Right atrium auricular region (tissue), 2 donors: ENCODE results near the gene UBE2S. TPM values are rescaled to one million over a fixed set of nuclear protein-coding genes. Genes with fewer than 3 reads are reported as not detected.

Source experiments
- DNase-seq: peaks from one replicate; pipeline ENCODE4 v3.0.0-alpha.2; 2019; ENCODE audit warnings: low spot score
- H3K27ac ChIP-seq, 2 donors: fragments of 200-600 bp; sonication (generic); 1 replicate in 1 of 2; 2 replicates in 1 of 2; pipeline ENCODE4 v1.5.1; 2016 to 2019
- H3K27me3 ChIP-seq, 2 donors: fragments of 200-600 bp; sonication (generic); one replicate each; pipeline versions ENCODE4 v1.5.1 to v1.6.0; 2017 to 2019
- H3K36me3 ChIP-seq: fragments of 200-600 bp; sonication (generic); one replicate; pipeline ENCODE4 v1.5.1; 2016
- H3K4me1 ChIP-seq, 2 donors: fragments of 200-600 bp; sonication (generic); one replicate each; pipeline versions ENCODE4 v1.5.1 to v1.6.0; 2017 to 2019
- H3K4me3 ChIP-seq, 2 donors: fragments of 200-600 bp; sonication (generic); 1 replicate in 1 of 2; 2 replicates in 1 of 2; pipeline ENCODE4 v1.5.1; 2017 to 2019; ENCODE audit warnings: mild to moderate bottlenecking in 1 of 2, moderate library complexity in 1 of 2
- H3K9me3 ChIP-seq, 2 donors: fragments of 200-600 bp; sonication (generic); one replicate each; pipeline ENCODE4 v1.5.1; 2019
- total RNA-seq, 2 donors: library from RNA; depleted of rRNA; stranded (reverse); fragments of >200 nt; gene quantifications; one replicate each; pipeline ENCODE4 v1.1.0, GENCODE V29; 2016
- TF ChIP-seq, protein P1 (sequence below), 2 donors: fragments of 200-600 bp; sonication (generic); IDR thresholded peaks; one replicate each; pipeline ENCODE4 v1.5.1; 2019; ENCODE audit warnings: antibody characterized with exemption in 2 of 2

Gene UBE2S
- total RNA-seq, 2 donors from 2014 or later = 19.1 to 22.0 TPM

DNA sequence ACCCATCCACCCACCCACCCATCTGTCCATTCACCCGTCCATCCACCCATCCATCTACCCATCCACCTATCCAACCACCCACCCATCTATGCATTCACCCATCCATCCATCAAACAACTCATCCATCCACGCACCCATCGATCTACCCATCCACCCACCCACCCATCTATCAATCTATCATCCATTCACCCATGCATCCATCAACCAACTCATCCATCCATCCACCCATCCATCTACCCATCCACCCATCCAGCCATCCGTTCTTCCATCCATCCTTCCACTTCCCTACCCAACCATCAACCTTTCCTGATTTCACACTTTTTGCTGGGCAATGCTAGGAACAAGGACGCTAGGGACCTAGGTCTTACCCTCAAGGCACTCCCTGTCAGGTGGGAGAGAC is 25.6 kb downstream of the UBE2S start:
- TF ChIP-seq, protein P1, sequence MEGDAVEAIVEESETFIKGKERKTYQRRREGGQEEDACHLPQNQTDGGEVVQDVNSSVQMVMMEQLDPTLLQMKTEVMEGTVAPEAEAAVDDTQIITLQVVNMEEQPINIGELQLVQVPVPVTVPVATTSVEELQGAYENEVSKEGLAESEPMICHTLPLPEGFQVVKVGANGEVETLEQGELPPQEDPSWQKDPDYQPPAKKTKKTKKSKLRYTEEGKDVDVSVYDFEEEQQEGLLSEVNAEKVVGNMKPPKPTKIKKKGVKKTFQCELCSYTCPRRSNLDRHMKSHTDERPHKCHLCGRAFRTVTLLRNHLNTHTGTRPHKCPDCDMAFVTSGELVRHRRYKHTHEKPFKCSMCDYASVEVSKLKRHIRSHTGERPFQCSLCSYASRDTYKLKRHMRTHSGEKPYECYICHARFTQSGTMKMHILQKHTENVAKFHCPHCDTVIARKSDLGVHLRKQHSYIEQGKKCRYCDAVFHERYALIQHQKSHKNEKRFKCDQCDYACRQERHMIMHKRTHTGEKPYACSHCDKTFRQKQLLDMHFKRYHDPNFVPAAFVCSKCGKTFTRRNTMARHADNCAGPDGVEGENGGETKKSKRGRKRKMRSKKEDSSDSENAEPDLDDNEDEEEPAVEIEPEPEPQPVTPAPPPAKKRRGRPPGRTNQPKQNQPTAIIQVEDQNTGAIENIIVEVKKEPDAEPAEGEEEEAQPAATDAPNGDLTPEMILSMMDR (IDR thresholded peaks at IDR 0.05) = no peak
- no peak for DNase-seq
- H3K9me3 ChIP-seq = no peaks in the 10 kb centered on the region
- peaks cover 0 to 33% of the 10 kb centered on the region in 2 donors for H3K4me1 ChIP-seq
- H3K27ac ChIP-seq = no peak overlapping the region
- no peak overlapping the region for H3K4me3 ChIP-seq
- H3K36me3 ChIP-seq = peaks cover under 1% of the 10 kb centered on the region
- no peaks in the 10 kb centered on the region for H3K27me3 ChIP-seq

DNA sequence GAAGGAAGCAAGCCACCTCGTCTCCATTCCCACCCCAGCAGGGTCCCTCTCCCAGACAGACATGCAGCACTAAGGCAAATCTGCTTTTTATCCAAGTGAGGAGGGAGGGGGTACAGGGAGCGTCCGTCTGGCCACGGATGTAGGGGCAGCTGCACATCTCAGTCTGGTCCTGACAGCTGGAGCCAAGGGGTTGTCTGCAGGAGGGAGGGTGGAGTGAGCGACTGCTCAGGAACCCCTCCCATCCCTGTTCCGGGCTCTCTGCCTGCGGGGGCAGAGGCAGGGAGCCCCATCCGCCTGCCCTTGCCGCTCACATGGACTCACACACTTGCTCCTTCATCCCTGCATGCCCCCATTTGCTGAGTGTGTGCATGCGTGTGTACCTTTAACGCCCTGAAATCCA is 28.4 kb downstream of the UBE2S start:
- Histone ChIP-seq H3K4me3 (no peak overlapping the region), H3K36me3 (no peaks in the 10 kb centered on the region), H3K27me3 (peaks cover 0 to 15% of the 10 kb centered on the region in 2 donors), H3K27ac (no peak overlapping the region), H3K9me3 (no peaks in the 10 kb centered on the region), H3K4me1 (peaks cover 0 to 16% of the 10 kb centered on the region in 2 donors)
- TF ChIP-seq, protein P1 (IDR thresholded peaks at IDR 0.05) = no peak
- DNase-seq = no peak

DNA sequence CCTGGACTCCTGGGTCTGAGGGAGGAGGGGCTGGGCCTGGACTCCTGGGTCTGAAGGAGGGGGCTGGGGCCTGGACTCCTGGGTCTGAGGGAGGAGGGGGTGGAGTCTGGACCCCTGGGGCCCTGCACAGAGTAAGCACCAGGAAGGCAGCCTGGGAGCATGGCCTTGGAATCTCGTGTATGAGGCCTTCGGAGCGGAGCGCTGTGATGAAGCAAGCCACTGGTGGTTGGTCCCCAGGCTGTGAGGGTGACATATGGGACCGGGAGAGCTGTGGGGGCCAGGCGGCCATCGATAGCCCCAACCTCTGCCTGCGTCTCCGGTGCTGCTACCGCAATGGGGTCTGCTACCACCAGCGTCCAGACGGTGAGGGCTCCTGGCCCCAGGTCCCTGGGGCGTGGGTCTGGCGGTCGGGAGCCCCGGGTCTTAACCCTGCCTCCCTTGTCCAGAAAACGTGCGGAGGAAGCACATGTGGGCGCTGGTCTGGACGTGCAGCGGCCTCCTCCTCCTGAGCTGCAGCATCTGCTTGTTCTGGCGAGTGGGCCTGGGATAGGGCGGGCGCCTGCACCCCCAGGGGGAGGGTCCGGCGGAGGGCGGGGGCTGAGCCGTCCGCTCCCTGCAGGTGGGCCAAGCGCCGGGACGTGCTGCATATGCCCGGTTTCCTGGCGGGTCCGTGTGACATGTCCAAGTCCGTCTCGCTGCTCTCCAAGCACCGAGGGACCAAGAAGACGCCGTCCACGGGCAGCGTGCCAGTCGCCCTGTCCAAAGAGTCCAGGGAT is 30.0 kb downstream of the UBE2S start:
- H3K36me3 ChIP-seq = no peaks in the 10 kb centered on the region
- peaks cover 0 to 7% of the 10 kb centered on the region in 2 donors for H3K4me1 ChIP-seq
- H3K27ac ChIP-seq = no peak overlapping the region
- H3K27me3 ChIP-seq = peaks cover 3 to 25% of the 10 kb centered on the region in 2 donors
- TF ChIP-seq, protein P1 (IDR thresholded peaks at IDR 0.05) = no peak
- no peak for DNase-seq
- H3K4me3 ChIP-seq = no peak overlapping the region
- H3K9me3 ChIP-seq = no peaks in the 10 kb centered on the region

DNA sequence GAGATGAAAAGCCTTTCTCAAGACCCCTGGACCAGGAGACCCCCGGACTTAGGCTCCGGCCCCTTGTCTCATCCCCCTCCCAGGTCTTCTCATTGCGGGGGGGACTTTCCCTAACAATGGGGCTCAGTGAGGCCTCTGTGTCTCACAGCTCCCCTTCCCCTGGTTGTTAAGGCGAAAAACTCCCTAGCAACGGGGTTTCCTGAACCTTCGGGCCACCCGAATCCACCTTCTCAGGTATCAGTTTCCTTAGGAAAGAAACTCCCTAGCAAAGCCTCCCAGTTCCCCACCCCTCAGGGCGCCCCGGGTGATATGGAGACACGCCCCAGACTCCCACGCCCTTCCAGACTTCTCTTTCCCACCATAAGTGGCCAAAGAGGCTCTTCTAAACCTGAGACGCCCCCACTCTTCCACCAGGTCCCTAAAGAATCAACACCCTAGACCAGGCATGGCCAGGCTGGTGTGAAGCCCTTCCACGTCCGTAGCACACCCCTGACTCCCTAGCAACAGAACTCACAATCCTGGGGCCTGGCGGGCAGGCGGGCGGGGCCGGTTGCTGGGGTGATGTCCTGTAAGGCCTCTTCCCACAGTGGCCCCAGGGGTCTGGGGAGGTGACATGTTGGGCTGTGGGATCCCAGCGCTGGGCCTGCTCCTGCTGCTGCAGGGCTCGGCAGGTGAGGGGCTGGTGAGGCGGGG is 31.2 kb downstream of the UBE2S start, which contains the start of gene TMEM190:
TMEM190 (plus strand) TSS at position 586 of the 693 bp plus-strand sequence; CDS start at position 614, 28 bp downstream.
- no peaks in the 10 kb centered on the region for H3K9me3 ChIP-seq
- H3K4me1 ChIP-seq = peaks cover 0 to 7% of the 10 kb centered on the region in 2 donors
- H3K27me3 ChIP-seq = peaks cover 3 to 25% of the 10 kb centered on the region in 2 donors
- TF ChIP-seq, protein P1 (IDR thresholded peaks at IDR 0.05) = no peak
- no peak within 1 kb of the TSS for H3K27ac ChIP-seq
- DNase-seq = no peak
- no peaks in the 10 kb centered on the region for H3K36me3 ChIP-seq
- no peak within 1 kb of the TSS for H3K4me3 ChIP-seq

DNA sequence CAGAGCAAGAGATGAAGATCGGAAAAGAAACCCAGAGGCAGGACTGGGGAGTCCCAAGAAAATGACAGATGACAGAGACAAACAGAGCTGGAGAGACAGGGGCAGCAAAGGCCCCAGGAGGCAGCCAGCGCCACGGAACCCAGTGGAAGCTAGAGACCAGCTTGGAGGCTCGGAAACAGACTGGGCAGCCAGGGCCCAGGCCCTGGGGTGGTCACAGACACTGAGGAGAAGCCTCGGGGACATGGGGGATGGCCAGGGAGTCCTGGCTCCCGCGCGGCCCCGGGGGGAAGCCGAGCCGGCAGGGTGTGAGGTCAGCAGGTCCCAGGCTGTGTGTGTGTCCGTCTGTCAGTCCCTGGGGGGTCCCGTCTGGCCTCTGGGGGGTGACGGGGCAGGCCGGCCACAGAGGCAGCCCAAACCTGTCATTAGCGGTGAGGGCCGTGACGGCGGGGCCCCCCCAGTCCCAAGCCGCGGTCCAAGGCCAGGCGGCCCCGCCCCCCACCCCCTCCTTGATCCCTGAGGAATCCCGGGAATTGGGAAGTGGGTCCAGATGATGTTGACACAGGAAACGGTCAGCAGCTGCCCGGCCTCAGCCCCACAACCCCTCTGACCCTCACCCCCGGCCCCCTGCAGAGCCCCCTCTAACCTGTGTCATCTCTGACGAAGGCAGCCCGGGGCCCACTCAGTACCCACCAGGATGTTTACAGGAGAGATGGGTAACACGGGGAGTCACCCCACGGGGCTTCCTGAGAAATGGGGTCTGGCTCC is 33.4 kb downstream of the UBE2S start:
- peaks cover 7 to 38% of the 10 kb centered on the region in 2 donors for H3K27me3 ChIP-seq
- no peak overlapping the region for H3K4me3 ChIP-seq
- TF ChIP-seq, protein P1 (IDR thresholded peaks at IDR 0.05) = no peak
- no peak overlapping the region for H3K27ac ChIP-seq
- no peak for DNase-seq
- no peaks in the 10 kb centered on the region for H3K36me3 ChIP-seq
- H3K9me3 ChIP-seq = no peaks in the 10 kb centered on the region
- peaks cover 0 to 16% of the 10 kb centered on the region in 2 donors for H3K4me1 ChIP-seq
